Measurements from ENCODE around the gene PAN3. TPM values are rescaled to one million over a fixed set of nuclear protein-coding genes. Genes with fewer than 3 reads are reported as not detected.

Gene PAN3
- total RNA-seq, 1 donor from 2014 or later: 51.9 TPM

DNA sequence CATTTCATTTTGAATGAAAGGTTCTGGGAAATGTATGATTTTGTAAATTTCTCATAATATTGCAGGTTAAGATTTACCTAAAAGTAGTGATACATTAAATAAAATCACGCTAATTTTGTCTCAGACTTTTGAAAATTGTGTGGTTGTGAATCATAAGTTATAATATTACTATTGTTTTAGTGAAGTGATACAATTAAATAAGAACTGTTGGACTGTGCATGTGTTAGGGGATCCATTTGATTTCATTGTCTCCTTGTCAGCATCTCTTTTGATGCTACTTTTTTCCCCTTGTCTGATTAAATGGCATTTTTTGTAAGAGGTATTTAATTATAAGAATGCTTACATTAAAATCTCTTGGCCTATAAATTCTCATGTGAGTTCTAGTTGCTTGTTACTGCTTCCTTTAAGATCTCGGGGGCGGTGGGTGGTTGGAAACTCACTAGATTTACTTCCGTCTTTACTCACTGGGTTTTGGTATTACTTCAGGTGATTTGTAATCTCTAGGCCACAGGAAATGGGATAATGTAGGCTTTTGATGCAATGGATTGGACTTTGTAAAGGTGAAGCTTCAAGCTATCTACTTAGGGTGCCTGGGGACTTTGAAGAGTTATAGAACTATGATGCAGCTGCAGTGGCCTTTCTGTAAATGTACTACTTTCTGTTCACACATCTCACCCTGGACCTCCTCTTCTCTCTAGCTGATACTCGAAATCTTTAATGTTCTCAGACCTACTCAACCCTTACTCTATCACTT, 66.5 kb downstream of the PAN3 start:
- no peak for DNase-seq (ENCODE audit: low spot score)
- H3K4me1 Mint-ChIP-seq (ENCODE audit: unreplicated experiment): no peaks in the 10 kb centered on the region
- no peaks in the 10 kb centered on the region for H3K9me3 Mint-ChIP-seq (ENCODE audit: unreplicated experiment)
- TF ChIP-seq, protein P1, sequence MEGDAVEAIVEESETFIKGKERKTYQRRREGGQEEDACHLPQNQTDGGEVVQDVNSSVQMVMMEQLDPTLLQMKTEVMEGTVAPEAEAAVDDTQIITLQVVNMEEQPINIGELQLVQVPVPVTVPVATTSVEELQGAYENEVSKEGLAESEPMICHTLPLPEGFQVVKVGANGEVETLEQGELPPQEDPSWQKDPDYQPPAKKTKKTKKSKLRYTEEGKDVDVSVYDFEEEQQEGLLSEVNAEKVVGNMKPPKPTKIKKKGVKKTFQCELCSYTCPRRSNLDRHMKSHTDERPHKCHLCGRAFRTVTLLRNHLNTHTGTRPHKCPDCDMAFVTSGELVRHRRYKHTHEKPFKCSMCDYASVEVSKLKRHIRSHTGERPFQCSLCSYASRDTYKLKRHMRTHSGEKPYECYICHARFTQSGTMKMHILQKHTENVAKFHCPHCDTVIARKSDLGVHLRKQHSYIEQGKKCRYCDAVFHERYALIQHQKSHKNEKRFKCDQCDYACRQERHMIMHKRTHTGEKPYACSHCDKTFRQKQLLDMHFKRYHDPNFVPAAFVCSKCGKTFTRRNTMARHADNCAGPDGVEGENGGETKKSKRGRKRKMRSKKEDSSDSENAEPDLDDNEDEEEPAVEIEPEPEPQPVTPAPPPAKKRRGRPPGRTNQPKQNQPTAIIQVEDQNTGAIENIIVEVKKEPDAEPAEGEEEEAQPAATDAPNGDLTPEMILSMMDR (IDR thresholded peaks at IDR 0.05; ENCODE audit: unreplicated experiment): no peak
- H3K4me3 Mint-ChIP-seq (ENCODE audit: unreplicated experiment): no peak overlapping the region
- no peak overlapping the region for H3K27ac Mint-ChIP-seq (ENCODE audit: unreplicated experiment)
- H3K27me3 Mint-ChIP-seq (ENCODE audit: unreplicated experiment): peaks cover 1% of the 10 kb centered on the region
- H3K36me3 Mint-ChIP-seq (ENCODE audit: low read depth, unreplicated experiment): peaks cover 12% of the 10 kb centered on the region

DNA sequence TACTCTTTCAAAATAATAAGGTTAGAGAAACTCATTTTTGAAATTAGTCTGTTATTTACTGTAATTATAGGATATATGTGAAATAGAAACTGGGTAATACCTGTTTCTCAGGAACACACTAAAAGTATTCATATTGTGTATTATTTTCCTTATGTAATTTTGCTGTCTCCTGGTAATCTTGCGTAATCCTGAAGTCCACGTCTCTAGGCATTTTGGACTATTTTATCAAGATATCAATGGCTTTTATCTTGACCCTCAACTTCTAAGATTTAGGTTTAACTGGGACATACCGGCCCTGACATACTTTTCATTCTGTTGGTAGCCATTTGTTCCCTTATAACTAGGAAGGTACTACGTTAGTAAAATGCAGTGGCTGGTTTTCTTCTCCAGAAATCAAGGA, 80.3 kb downstream of the PAN3 start:
- H3K9me3 Mint-ChIP-seq (ENCODE audit: unreplicated experiment): no peaks in the 10 kb centered on the region
- peaks cover 7% of the 10 kb centered on the region for H3K36me3 Mint-ChIP-seq (ENCODE audit: low read depth, unreplicated experiment)
- TF ChIP-seq, protein P1 (IDR thresholded peaks at IDR 0.05; ENCODE audit: unreplicated experiment): no peak
- peaks cover 4% of the 10 kb centered on the region for H3K27me3 Mint-ChIP-seq (ENCODE audit: unreplicated experiment)
- no peak overlapping the region for H3K4me3 Mint-ChIP-seq (ENCODE audit: unreplicated experiment)
- DNase-seq (ENCODE audit: low spot score): no peak
- H3K4me1 Mint-ChIP-seq (ENCODE audit: unreplicated experiment): no peaks in the 10 kb centered on the region
- H3K27ac Mint-ChIP-seq (ENCODE audit: unreplicated experiment): no peak overlapping the region

DNA sequence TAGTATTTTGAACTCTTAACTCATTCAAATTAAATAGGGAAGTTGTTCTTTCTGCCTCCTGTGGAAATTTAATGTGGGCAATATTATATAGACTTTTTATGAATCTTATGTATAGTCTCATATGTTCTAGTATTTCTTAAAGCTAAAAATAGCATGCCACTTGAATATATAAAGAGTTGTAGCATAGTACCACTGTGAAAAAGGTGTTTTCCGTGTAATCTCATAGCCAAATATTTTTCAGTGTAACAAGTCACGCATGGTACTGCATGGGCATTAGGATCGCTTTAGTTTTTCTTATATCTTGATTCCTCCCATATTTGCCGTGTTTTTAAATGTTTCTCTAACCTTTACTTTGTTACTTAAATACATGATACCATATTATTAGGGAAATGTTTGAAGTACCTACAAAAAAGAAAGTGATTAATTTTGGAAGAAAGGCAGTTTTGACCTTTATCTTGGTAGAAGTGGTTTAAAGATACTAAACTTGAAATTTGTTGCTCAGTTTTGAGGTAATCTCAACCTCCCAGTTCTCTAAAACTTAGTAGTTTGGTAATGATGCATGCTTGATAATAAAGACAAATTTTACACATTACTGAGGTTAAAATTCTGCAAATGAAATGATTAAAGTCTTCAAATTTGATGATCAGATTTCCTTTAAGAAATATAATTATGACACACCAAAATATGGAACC, 81.2 kb downstream of the PAN3 start:
- H3K4me1 Mint-ChIP-seq (ENCODE audit: unreplicated experiment): no peaks in the 10 kb centered on the region
- H3K9me3 Mint-ChIP-seq (ENCODE audit: unreplicated experiment): no peaks in the 10 kb centered on the region
- TF ChIP-seq, protein P1 (IDR thresholded peaks at IDR 0.05; ENCODE audit: unreplicated experiment): no peak
- DNase-seq (ENCODE audit: low spot score): no peak
- peaks cover 2% of the 10 kb centered on the region for H3K36me3 Mint-ChIP-seq (ENCODE audit: low read depth, unreplicated experiment)
- peaks cover 4% of the 10 kb centered on the region for H3K27me3 Mint-ChIP-seq (ENCODE audit: unreplicated experiment)
- H3K4me3 Mint-ChIP-seq (ENCODE audit: unreplicated experiment): no peak overlapping the region
- no peak overlapping the region for H3K27ac Mint-ChIP-seq (ENCODE audit: unreplicated experiment)

DNA sequence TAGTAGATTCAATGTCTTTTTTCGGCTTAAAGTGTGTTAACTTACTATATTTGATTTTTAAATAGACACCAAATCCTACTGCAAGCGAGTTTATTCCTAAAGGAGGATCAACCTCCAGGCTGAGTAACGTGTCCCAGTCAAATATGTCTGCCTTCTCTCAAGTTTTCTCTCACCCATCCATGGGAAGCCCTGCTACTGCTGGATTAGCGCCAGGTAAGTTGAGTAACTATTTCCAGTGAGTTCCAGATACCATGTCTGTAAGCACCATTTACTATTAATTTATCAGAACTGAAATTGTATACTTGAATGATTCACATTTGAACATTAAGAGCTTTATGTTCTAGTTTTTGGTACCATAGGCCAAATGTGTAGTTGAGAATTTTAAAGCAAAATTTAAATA, 81.8 kb downstream of the PAN3 start:
- Mint-ChIP-seq H3K4me1 (ENCODE audit: unreplicated experiment) (peaks cover under 1% of the 10 kb centered on the region), H3K9me3 (ENCODE audit: unreplicated experiment) (no peaks in the 10 kb centered on the region), H3K36me3 (ENCODE audit: low read depth, unreplicated experiment) (no peaks in the 10 kb centered on the region), H3K27ac (ENCODE audit: unreplicated experiment) (no peak overlapping the region), H3K4me3 (ENCODE audit: unreplicated experiment) (no peak overlapping the region), H3K27me3 (ENCODE audit: unreplicated experiment) (peaks cover 4% of the 10 kb centered on the region)
- DNase-seq (ENCODE audit: low spot score): no peak
- TF ChIP-seq, protein P1 (IDR thresholded peaks at IDR 0.05; ENCODE audit: unreplicated experiment): no peak

Measured in endothelial cell (in vitro differentiated cells).